Measurements from ENCODE around the gene FZD10. TPM values are rescaled to one million over a fixed set of nuclear protein-coding genes. Genes with fewer than 3 reads are reported as not detected.

FZD10 gene
- polyA plus RNA-seq, 3 donors: not detected

DNA sequence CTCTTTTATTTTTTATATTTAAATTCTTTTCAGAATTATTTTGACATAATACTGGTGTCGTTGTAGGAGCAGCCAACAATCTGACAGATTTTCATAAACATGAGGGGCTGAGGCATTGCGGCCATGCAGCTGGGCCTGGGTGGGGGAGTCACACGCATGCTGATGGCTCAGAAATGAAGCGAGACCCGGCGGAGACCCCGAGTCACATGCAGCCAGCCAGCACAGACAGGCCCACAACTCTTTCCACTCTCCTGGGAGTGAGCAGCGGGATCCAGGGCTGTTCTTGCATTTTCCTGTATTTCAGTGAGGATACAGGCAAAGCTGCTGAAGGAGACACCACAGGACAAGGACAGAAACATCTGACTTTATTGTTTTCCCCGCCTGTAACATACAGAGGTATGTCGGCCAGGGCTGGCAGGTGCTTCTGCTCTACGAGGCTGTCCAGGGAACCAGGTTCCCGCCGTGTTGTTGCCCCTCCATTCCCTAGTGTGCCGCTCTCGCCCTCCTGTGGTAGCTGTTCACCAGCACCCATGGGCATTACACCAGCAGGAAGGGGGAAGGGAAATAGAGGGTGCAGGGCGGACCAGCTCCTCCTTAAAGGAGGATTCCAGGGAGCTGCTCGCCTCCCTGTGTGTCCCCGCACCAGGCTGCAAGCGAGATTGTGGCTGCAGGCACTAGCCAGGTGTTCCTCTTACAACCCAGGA is 30.5 kb downstream of the FZD10 start:
- TF ChIP-seq, protein P1, sequence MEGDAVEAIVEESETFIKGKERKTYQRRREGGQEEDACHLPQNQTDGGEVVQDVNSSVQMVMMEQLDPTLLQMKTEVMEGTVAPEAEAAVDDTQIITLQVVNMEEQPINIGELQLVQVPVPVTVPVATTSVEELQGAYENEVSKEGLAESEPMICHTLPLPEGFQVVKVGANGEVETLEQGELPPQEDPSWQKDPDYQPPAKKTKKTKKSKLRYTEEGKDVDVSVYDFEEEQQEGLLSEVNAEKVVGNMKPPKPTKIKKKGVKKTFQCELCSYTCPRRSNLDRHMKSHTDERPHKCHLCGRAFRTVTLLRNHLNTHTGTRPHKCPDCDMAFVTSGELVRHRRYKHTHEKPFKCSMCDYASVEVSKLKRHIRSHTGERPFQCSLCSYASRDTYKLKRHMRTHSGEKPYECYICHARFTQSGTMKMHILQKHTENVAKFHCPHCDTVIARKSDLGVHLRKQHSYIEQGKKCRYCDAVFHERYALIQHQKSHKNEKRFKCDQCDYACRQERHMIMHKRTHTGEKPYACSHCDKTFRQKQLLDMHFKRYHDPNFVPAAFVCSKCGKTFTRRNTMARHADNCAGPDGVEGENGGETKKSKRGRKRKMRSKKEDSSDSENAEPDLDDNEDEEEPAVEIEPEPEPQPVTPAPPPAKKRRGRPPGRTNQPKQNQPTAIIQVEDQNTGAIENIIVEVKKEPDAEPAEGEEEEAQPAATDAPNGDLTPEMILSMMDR (IDR thresholded peaks at IDR 0.05): no peak
- Histone ChIP-seq H3K9me3 (replicated peaks in 1 of 2; ENCODE audit: control insufficient read depth in 1 of 2, insufficient read depth in 1 of 2, low read length in 2 of 2) (no peaks in the 10 kb centered on the region), H2AFZ (ENCODE audit: insufficient read depth, low read depth, low read length, poor library complexity, severe bottlenecking) (no peak overlapping the region), H3K36me3 (replicated peaks in 1 of 2; ENCODE audit: control insufficient read depth in 1 of 2, insufficient read depth in 2 of 2, low read length in 2 of 2) (no peaks in the 10 kb centered on the region), H3K27ac (ENCODE audit: low read depth in 1 of 2, low read length in 2 of 2) (no peak overlapping the region), H3K27me3 (ENCODE audit: control insufficient read depth in 2 of 2, insufficient read depth in 2 of 2, low read length in 2 of 2) (no peaks in the 10 kb centered on the region), H3K9ac (ENCODE audit: insufficient read depth, low read length, poor library complexity, severe bottlenecking) (no peak overlapping the region), H3K4me3 (replicated peaks in 1 of 3; ENCODE audit: low read depth in 2 of 3, low read length in 3 of 3) (no peak overlapping the region), H4K20me1 (ENCODE audit: insufficient read depth, low read length) (no peaks in the 10 kb centered on the region), H3K4me1 (ENCODE audit: control insufficient read depth in 1 of 2, insufficient read depth in 2 of 2, low read length in 2 of 2) (no peaks in the 10 kb centered on the region), H3K4me2 (replicated peaks; ENCODE audit: extremely low read depth, low read length, poor library complexity, severe bottlenecking) (no peak overlapping the region), H3K79me2 (ENCODE audit: insufficient read depth, low read length) (no peaks in the 10 kb centered on the region)
- no peaks in the 10 kb centered on the region for H3K4me1 Mint-ChIP-seq
- H3K9me3 Mint-ChIP-seq: peaks cover 0 to 4% (median 1%) of the 10 kb centered on the region in 7 donors
- DNase-seq: no peak
- H3K27me3 Mint-ChIP-seq (ENCODE audit: low read depth in 3 of 3): peaks cover 0 to 3% (median 2%) of the 10 kb centered on the region in 3 donors
- intact Hi-C loops (cut with micrococcal nuclease): no loop called here
- no peak overlapping the region for H3K4me3 Mint-ChIP-seq
- 81% methylated on average over 14 of the region's 19 CpGs for WGBS (ENCODE audit: insufficient coverage)
- no peaks in the 10 kb centered on the region for H3K36me3 Mint-ChIP-seq
- H3K27ac Mint-ChIP-seq: no peak overlapping the region

DNA sequence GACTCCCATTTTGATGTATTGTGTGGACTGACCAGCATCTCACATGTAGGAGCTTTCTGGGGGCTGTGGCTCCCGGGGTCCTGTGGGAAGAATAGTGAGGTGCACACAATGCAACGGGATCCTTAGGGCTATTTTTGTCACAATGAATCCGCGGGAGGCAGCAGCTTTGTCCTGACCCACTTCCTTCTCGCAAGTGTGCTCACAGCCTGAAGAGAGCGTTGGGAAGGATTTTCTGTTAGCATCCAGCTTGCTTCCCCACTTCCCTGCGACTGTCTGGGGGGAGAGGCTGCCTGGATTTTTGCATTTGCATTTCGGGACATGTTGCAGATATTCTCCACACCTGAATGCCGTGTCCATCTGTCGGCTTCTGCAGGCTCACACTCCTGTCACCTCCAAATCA is 31.9 kb downstream of the FZD10 start:
- TF ChIP-seq, protein P1 (IDR thresholded peaks at IDR 0.05): no peak
- no peak overlapping the region for H2AFZ ChIP-seq (ENCODE audit: insufficient read depth, low read depth, low read length, poor library complexity, severe bottlenecking)

More for the DNA sequence above, 31.9 kb downstream of the FZD10 start:
- Mint-ChIP-seq H3K4me1 (no peaks in the 10 kb centered on the region), H3K9me3 (peaks cover 0 to 4% (median 1%) of the 10 kb centered on the region in 7 donors), H3K4me3 (no peak overlapping the region), H3K36me3 (no peaks in the 10 kb centered on the region), H3K27ac (no peak overlapping the region), H3K27me3 (ENCODE audit: low read depth in 3 of 3) (peaks cover 0 to 3% (median 0%) of the 10 kb centered on the region in 3 donors)
- Histone ChIP-seq H3K27me3 (ENCODE audit: control insufficient read depth in 2 of 2, insufficient read depth in 2 of 2, low read length in 2 of 2) (no peaks in the 10 kb centered on the region), H3K9me3 (replicated peaks in 1 of 2; ENCODE audit: control insufficient read depth in 1 of 2, insufficient read depth in 1 of 2, low read length in 2 of 2) (no peaks in the 10 kb centered on the region), H3K4me2 (replicated peaks; ENCODE audit: extremely low read depth, low read length, poor library complexity, severe bottlenecking) (no peak overlapping the region), H4K20me1 (ENCODE audit: insufficient read depth, low read length) (no peaks in the 10 kb centered on the region), H3K4me3 (replicated peaks in 1 of 3; ENCODE audit: low read depth in 2 of 3, low read length in 3 of 3) (no peak overlapping the region), H3K4me1 (ENCODE audit: control insufficient read depth in 1 of 2, insufficient read depth in 2 of 2, low read length in 2 of 2) (no peaks in the 10 kb centered on the region), H3K27ac (ENCODE audit: low read depth in 1 of 2, low read length in 2 of 2) (no peak overlapping the region), H3K9ac (ENCODE audit: insufficient read depth, low read length, poor library complexity, severe bottlenecking) (no peak overlapping the region), H3K36me3 (replicated peaks in 1 of 2; ENCODE audit: control insufficient read depth in 1 of 2, insufficient read depth in 2 of 2, low read length in 2 of 2) (no peaks in the 10 kb centered on the region), H3K79me2 (ENCODE audit: insufficient read depth, low read length) (no peaks in the 10 kb centered on the region)
- intact Hi-C loops (cut with micrococcal nuclease): no loop called here
- WGBS (ENCODE audit: insufficient coverage): 28% methylated on average over 9 of the region's 10 CpGs
- DNase-seq: no peak
